Renal cortical epithelial cell (primary cell): ENCODE results near the gene DCLK1. TPM values are rescaled to one million over a fixed set of nuclear protein-coding genes. Genes with fewer than 3 reads are reported as not detected.

Source experiments
- DNase-seq: peaks from one replicate; pipeline ENCODE4 v3.0.0-alpha.2; 2011; ENCODE audit warnings: low read depth
- total RNA-seq: library from RNA; depleted of rRNA; stranded (reverse); fragments of >200 nt; gene quantifications from 2 replicates; pipeline ENCODE4 v1.2.3, GENCODE V29; 2014

The DCLK1 gene
- total RNA-seq, 1 donor from 2014 or later, result 12.0 TPM

DNA sequence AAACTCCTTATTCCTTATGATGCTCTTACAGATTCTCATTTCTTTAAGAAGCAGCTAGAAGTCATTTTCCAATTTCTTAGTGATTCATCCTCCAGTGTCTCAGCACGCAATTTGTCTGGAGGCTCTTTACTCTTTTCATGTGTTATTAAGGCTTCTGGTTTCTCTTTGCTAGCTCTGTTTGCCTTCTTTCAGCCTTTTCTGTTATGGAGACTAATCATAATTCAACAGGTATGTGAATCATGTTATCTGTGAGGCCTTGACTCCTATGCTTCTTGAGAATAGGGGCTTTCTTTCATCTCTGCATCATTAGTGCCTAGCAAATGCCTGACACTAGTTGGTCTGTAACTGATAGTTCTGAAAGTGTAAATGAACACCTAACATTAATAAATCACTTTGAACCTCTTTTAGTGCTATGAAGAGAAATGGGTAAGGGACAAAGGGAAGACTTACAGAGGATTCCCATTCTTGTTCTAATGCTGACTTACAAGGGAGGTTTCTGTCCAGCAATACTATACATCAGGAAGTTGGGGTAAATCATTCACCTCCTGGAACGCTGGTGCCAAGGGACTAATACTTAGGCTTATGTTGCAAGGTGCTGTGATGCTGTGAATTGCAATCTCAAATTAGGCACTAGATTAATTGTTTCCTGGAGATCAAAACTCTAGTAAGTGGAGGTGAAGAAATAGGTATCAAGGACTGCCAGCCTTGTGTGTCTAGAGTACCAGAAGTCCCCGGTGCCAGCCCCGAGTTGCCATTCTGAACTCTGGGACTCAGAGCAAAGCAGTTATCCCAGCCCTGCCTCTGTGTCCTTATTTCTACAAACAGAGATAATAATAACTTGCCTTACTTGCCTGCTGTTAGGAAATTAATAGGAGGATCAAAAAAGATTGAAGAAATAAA, 265.6 kb downstream of the DCLK1 start:
- DNase-seq, result peak; percentile 91

DNA sequence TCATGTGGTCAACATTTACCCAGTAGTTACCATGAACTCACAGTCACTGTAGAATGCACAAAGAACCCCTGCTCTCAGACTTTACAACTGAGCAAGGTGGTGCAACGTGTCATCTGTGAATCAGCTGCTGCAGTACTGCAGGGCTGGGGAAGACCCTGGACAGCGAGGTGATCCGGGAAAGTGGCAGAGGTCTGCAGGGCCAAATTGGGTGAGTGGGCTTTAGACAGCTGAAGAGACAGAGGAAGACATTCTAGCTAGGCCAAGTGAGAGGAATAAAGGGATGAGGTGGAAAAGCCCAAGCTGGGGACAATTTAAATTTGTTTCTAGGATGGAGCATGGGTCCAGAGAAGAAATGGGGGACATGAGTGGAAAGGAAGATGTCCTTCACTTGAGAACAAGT, 270.5 kb downstream of the DCLK1 start:
- peak; percentile 41 for DNase-seq

DNA sequence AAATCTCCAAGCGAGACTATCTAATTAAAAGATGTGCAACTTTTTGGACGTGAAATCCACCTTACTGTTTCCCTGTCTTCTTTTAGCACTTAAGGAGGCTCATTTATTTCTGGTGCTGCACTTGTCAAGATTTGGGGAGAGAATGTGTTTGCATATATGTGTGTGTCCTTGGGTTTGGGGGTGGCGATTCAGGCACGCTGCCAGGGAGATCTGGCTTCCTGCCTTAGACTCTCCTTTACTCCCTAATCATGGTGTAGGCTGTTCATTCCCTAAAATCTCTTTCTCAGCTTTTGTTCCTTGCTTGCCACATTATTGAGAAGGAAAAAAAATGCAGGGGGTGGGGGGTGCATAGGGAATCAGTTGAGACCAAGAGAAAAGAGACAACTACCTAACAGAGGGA, 271.2 kb downstream of the DCLK1 start:
- no peak for DNase-seq

DNA sequence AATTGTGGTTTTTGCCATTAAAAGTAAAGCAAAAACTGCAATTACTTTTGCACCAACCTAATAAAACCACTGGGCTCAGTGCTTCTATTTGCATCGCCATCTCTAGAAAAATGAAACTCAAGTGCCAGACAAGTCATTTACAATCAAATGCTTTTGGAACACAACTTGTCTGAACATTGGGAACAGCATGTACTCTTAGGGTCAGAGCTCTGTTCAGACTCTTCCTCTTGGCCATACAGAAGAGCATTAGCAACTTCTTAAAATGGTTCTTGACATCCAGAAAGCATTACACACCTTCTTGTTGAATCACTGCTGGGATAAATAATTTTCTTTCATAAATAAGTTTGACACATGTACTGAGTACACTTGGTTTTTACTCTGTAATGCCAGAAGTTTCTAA, 272.5 kb downstream of the DCLK1 start:
- peak; percentile 12 for DNase-seq

DNA sequence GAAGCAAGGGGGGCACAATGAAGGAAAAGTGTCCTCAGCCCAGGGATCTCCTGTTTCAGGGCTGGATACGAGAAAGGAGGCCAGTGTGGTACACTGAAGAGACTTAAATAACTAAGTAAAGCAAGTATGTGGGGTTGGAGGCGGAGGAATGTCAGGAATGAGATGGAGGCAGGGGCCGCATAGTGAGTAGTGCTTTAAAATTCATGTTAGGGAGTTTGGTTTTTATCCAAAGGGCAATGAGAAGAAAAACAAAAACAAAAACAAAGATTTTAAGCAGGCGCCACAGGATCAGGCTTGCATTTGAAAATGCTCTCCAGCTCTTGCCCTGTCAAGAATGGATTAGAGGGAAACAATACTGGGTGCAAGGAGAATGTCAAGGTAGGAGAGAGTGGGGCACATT, 273.4 kb downstream of the DCLK1 start:
- DNase-seq, result peak; percentile 68

DNA sequence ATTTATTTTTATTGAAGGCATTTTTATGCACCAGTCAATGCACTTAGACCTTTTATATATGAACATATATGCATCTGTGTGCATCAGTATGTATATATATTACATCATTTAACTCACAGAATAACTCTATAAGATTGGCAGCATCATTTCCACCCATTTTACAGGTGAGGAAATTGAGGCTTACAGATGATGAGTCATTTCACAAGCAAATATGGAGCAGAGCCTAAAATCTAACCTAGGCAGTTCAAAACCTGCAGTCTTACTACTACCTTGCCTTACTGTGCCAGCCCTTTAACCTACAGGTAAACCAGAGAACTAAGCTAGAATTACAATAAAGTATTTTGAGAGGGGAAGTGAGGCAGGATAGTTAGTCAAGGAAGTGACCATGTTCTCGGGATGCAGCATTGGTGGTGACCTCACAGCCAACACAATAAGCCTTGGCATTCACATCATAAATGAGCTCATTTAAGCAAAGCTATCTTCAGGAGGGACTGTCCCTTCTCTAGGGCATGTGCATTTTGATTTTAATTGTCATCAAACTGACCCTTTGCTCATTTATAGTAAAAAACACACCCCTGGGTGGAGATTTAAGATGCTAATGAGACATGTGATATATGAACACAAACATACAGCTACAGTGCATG, 274.3 kb downstream of the DCLK1 start:
- no peak for DNase-seq

DNA sequence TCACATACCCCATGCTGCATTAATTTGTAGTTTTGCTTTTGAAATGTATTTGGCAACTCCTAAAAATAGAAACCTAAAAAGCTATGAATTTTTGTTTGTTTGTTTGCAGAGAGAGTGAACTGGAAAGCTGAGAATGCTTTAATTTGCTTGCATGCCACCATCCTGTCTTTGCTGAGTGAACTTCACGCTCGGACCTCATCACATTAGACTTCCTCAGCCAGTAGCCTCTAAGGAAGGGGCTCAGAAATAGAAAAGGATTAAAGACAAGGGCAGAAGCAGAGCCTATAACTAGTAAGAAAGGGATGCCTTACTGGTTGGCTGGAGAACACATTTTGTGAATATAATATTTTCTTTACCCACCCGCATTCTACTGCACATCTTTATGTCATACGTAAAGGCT, 275.1 kb downstream of the DCLK1 start:
- no peak for DNase-seq

DNA sequence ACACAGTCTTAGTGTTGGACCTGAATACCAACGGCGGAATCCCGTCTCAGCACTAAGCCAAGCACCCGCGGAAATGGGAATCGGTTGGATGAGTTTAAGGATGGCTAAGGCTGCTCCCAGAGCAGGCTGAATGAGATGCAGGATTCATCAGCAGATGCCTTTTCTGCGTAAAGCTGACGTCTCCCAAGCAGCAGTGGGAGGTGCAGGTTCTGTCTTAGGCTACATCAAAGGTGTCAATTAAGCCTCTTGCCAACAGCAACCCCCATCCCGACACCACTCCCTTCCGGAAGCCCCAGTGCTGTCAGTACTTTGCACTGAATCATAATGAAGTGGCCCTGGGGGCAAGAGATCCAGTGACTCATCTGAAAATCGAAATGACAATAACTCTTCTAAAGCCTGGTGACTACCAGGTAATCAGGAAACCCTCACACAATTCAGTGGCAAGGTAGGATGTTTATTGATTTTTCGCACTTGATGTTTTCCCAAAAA, 275.6 kb downstream of the DCLK1 start:
- peak; percentile 73 for DNase-seq

DNA sequence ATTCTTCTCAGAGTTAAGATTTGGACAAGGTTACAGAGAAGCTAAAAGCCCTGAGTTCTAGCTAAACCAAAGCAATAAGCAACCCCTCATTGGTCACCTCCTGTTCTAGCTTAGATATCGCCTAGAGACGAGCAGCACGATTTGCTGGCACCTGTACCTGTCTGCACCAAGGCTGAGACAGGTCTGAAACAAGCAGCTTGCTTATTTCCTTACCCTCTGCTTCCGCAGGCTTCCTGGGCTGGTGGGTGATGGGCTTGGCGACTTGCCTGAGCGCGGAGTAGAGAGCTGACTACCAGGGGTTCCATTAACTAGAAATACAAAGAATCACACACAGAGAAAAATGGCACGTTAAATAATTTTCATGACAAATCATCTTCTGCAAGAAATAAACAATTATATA, 276.9 kb downstream of the DCLK1 start:
- no peak for DNase-seq

DNA sequence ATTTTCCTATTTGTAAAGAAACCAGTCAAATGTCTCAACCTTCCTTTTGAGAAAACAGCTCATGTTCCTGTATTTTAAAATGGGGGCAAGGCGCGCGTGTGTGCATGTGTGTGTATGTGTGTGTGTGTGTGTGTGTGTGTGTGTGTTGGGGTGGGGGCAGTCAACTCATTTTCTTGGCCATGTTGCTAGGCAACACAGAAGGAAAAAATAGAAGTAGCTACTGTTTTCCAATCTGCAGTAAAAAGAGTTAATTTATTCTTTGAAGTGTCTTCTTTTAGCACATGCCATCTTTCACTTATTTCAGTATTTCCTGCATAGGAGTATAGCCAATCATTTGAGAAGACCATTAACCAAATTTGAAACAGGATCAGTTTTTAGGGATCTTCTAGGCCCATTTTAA, 279.3 kb downstream of the DCLK1 start:
- DNase-seq, result no peak

DNA sequence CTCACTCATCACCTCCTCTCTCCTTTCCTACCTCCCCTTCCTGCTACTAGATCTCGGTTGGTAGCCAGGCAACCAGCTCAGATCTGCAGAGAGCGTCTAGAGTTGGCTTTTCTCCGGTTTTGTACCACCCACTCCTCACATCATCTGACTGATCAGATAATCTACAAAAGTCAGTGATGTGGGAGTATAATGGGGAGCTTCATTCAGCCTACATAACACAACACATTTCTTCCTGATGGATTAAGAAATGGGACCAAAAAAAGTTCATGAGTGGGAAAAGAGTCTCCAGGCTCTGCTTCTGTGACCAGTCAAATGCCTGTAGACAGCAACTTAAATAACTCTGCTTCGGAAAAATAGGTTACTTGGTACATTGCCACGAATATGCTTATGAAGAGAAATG, 279.8 kb downstream of the DCLK1 start:
- DNase-seq, result no peak

DNA sequence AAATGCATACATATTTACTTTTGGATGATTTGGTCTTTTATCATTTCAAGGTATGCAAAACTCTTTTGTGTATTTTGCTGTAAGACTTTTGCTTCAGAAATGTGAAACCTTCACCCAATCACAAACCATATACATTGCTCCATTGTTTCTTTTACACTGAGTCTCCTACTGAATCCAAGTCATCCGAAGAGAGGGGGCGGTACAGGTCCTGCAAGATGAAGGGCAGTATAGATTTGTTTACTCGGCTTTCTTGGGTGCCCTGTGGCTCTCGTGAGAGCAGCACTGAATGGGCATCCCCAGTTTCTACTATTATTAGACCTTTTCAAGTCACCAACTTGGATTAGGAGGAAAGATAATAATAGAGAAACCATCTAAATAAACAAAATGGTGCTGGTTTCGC, 280.6 kb downstream of the DCLK1 start:
- no peak for DNase-seq

DNA sequence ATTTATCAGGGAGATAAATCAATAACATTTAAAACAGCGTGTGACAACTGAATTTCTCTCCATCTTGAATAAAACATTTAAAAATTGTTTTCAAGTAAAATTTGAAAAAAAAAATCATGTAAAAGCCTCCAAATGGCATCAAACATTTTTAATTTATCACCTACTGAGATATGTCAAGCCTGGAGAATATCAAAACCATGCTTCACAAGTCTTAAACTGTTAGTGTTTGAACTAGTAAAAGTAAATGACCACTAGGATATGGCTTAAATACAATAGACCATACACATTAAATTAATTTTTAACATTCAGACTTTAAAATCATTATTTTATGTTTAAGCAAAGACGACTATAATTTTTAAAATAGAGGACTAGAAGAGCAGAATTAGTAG, 281.9 kb downstream of the DCLK1 start:
- no peak for DNase-seq

DNA sequence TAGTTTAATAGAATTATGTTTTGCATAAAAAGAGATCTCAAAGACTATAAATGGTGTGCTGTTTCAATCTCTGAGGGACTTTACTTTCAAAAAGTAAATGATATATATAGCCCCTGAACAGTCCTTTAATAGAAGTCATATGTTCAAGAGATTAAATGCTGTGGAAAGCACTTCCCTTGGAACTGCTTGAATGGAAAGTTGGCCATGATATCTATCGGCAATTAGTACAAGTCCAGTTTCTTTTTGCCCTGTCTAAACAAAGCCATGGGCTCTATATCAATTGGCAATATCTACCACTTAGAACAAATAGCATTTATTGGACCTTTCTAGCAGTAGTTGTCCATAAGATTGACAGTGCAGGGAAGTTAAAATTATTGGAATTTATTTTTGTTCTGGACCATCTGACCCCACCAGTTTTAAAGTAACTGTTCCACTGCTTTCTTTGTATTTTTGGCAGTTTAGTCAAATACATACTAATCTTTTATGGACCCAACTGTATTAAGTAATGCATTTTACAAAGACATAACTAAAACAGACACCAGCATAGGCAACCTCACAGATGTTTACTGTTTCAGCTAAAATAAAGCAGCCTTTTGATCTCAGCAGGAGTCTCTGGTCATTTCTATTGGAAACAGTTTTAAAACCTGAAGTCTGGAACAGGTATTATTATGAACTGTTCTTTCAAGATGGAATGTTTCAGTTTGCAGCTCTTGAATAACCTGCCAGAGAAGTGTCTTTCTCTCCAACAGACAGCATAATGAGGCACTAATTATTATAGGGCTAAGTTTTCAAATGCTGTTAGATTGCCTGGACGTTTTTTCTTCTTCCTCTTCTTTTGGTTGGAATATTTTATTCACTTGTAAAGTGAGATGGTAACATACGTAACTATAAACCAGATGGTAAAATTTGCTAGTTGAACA, 282.6 kb downstream of the DCLK1 start:
- DNase-seq, result no peak

DNA sequence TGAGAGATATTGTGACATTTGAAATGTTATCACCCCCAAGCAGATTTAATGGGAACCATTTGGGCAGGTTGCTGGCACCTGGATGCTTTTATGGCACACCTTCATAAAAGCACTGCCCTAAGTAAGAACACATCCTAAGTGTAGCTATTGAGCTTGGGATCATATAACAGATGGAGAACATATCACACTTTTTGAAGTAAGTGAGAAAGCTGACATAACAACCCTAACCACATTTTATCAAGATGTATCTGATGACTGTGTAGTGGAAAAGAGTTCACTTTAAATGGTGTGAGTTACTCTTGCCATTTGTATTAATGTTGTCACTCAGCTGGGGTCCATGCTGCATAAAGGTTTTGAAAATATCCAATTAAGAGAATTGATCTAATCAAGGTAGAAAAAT, 287.9 kb downstream of the DCLK1 start:
- DNase-seq, result no peak

DNA sequence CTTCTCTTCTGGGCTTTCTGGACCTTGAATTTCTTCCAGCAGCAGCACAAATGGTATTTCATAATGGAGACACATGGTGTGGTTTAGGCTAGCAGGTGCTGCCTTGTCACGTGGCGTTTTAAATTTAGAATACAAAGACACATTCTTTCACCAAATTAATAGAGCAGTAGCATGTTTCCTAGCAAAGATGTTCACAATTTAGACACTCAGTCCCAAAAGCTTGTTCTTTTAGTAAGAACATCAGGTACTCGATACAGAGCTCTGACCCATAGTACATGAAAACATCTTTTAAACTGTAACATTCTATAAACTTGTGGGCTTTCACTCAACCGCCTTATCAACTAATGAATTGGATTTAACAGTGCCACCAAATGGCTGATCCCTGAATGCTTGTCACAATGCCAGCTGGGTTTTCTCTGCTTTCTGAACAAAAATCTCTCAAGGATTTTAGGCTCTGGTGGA, 290.1 kb downstream of the DCLK1 start:
- DNase-seq, result no peak

DNA sequence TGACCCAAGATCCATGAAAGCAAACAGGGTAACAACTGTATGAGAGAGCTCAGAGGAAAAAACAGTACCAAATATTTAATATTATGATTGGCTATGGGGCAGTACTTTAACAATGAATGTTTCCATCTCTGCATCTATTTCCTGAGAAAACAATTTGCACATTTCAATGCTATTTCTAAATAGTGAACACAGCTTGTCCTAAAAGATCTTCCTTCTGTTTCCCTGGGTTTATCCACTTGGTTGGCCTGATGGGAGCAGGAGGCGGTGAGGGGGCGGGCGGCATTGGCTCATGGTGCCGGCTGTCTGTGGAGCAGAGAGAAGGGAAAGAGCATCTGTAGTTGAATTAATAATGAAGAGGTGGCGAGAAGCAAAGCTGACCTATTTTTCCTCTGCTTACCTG, 291.4 kb downstream of the DCLK1 start:
- DNase-seq, result no peak

DNA sequence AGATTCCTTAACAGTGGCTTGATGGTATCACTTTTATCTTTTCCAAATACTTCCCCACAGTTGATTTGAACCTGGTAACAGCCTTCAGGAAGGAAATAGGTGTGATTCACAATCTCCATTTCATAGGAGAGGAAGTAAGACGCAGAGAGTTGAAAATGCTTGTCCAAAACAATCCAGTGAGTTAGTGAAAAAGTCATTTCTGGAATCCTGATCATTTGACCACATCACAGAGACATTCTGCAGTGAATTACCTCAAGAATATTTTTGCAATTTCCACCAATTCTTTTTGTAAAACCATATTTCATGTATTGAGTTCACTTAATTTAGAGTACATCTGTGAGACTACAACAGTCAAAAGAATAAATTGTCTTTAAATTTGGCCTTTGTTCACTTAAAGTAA, 292.8 kb downstream of the DCLK1 start:
- DNase-seq, result peak; percentile 76

DNA sequence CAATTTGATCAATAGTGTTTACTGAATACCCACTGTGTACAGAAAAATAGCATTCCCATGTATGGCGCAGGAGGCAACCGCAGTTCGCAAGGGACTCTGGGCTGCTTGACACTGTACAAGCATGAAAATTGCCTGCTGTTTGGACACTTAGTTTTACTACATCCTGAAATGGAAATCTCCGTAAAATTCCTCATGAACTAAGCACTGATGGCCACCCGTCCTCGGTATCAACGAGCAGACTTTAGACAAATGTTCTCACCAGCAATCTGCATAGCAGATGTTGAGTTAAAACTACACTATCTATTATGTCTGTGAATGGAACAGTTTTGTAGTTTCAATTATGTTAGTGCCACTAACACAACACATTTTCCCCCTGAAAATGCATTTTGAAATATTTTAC, 294.7 kb downstream of the DCLK1 start:
- no peak for DNase-seq

DNA sequence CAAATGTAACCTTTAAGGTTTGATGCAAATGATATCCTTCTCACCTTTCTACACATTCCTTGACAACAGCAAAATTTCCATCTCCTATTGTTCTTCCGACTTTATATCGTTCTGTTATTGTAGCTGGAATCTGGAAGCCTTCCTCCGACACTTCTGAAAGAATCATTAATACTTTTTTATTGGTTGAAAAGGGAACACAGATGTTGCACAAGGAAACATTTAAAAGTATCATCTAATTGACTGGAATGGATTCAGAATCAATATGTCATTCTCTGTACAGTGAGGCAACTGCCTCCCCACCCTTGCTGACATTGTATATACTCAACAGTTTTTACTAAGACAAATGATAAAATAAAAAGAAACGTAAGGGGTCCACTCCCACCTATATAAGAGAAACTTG, 295.2 kb downstream of the DCLK1 start:
- no peak for DNase-seq

DNA sequence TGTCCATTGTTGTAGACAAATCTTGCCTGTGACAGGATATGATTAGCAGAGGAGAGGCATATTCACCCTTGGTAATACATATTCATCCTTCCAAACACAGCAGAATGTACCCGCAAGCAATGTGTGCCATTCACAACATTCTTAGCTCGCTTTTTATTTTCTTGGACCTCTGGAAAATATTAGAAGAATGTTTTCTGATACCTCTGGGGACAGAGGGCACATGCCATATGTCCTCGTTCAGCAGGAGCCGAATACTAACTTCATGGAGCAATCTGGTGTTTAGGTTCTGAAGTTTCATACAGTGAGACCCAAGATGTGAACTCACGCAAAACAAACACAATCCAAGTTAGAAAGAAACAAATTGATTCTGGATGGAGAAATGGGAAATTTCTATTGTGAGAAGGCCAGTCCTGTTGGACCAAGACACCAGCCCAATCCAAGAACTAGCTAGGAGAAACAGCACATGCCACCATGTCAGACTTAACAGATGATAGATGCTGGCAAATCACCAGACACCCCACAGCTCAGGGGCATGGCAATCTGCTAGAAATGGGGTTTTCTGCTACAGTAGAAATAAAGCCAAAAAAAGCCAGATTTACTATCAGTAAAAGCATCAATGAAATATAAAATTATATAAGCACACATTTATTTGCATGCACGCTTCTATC, 297.4 kb downstream of the DCLK1 start:
- DNase-seq, result no peak

DNA sequence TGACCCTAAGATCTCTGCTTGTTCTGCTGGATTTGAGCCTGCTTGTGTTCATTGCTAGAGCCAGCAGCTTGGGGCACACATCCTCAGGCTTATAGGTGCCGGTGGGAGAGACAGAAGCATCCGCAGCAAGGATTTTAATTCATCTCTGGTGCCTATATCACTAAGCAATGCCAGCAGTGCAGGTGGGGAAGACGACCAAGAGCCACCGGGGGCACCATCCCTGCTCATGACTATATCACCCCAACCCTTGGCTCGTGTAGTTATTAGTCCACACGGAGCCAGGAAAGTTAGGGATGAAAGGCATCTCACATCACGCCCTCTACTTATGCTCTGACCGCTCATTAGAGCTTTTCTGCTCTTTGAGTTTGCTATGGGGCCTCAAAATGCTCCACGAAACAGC, 298.2 kb downstream of the DCLK1 start:
- DNase-seq, result no peak
